Peyer's patch (tissue), 4 donors: ENCODE results near the gene LYRM9.

Source experiments
- POLR2A ChIP-seq, 2 donors: fragments of 450-650 bp; IDR thresholded peaks; one replicate each; pipeline ENCODE4 v1.5.1; 2017; ENCODE audit warnings: antibody characterized with exemption in 2 of 2, mild to moderate bottlenecking in 2 of 2, moderate library complexity in 2 of 2
- TF ChIP-seq, protein P1 (sequence below), 6 experiments: fragments of 450-650 bp in 4 of 6; fragments of 200-600 bp in 2 of 6; sonication (generic) in 1 of 6; IDR thresholded peaks; one replicate each; pipeline ENCODE4 v1.5.1; 2017 to 2019; ENCODE audit warnings: antibody characterized with exemption in 6 of 6, mild to moderate bottlenecking in 3 of 6, moderate library complexity in 1 of 6

DNA sequence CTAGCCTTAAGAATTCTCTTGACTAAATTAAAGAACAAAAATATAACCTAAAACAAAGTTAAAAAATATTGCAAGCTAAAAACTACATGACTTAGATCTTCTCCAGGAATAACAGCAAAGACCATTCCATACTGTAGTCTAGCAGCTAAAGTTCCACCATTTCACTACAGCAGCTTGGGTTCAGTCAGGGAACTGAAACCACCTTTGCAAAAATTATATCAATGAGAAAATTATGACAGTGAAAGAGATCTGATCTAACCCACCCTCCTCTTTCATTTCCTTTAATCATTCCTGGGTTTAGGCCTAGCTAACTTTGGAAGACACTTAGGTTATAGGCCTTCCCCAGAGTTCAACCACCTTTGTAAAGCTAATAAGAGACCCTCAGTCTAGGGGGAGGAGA lies 56.5 kb downstream of the LYRM9 start:
- TF ChIP-seq, protein P1, sequence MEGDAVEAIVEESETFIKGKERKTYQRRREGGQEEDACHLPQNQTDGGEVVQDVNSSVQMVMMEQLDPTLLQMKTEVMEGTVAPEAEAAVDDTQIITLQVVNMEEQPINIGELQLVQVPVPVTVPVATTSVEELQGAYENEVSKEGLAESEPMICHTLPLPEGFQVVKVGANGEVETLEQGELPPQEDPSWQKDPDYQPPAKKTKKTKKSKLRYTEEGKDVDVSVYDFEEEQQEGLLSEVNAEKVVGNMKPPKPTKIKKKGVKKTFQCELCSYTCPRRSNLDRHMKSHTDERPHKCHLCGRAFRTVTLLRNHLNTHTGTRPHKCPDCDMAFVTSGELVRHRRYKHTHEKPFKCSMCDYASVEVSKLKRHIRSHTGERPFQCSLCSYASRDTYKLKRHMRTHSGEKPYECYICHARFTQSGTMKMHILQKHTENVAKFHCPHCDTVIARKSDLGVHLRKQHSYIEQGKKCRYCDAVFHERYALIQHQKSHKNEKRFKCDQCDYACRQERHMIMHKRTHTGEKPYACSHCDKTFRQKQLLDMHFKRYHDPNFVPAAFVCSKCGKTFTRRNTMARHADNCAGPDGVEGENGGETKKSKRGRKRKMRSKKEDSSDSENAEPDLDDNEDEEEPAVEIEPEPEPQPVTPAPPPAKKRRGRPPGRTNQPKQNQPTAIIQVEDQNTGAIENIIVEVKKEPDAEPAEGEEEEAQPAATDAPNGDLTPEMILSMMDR (IDR thresholded peaks at IDR 0.05): no peak
- TF ChIP-seq POLR2A (IDR thresholded peaks at IDR 0.05): no peak
